Hepatocyte (in vitro differentiated cells): Measurements from ENCODE around the gene PID1. TPM values are rescaled to one million over a fixed set of nuclear protein-coding genes. Genes with fewer than 3 reads are reported as not detected.

Source experiments
- DNase-seq: peaks from one replicate; pipeline ENCODE4 v3.0.0-alpha.2; 2016; ENCODE audit warnings: low spot score
- H2AFZ ChIP-seq: fragments of 200-600 bp; sonication (generic); 2 replicates; pipeline ENCODE4 v1.6.0; 2016; ENCODE audit warnings: antibody characterized with exemption, mild to moderate bottlenecking
- H3K27ac ChIP-seq: fragments of 200-600 bp; sonication (generic); 2 replicates; pipeline ENCODE4 v1.5.1; 2016; ENCODE audit warnings: mild to moderate bottlenecking
- H3K27me3 ChIP-seq: fragments of 200-600 bp; sonication (generic); 2 replicates; pipeline ENCODE4 v1.6.1; 2016
- H3K36me3 ChIP-seq: fragments of 200-600 bp; sonication (generic); replicated peaks from 2 replicates; pipeline ENCODE4 v1.5.1; 2016; ENCODE audit warnings: low read depth; ENCODE audit not compliant: insufficient read depth
- H3K4me1 ChIP-seq: fragments of 200-600 bp; sonication (generic); 2 replicates; pipeline ENCODE4 v1.5.1; 2016; ENCODE audit warnings: mild to moderate bottlenecking, moderate library complexity; ENCODE audit not compliant: insufficient read depth
- H3K4me2 ChIP-seq: fragments of 200-600 bp; sonication (generic); 2 replicates; pipeline ENCODE4 v1.6.0; 2016
- H3K4me3 ChIP-seq: fragments of 200-600 bp; sonication (generic); 2 replicates; pipeline ENCODE4 v1.5.1; 2016; ENCODE audit warnings: mild to moderate bottlenecking
- H3K79me2 ChIP-seq: fragments of 200-600 bp; sonication (generic); 2 replicates; pipeline ENCODE4 v1.6.0; 2017; ENCODE audit warnings: mild to moderate bottlenecking
- H3K9me2 ChIP-seq: fragments of 200-600 bp; sonication (generic); replicated peaks from 2 replicates; pipeline ENCODE4 v1.6.0; 2017; ENCODE audit warnings: mild to moderate bottlenecking; ENCODE audit not compliant: insufficient read depth
- H3K9me3 ChIP-seq: fragments of 200-600 bp; sonication (generic); 2 replicates; pipeline ENCODE4 v1.5.1; 2016; ENCODE audit warnings: low read depth, mild to moderate bottlenecking
- H4K20me1 ChIP-seq: fragments of 200-600 bp; sonication (generic); 2 replicates; pipeline ENCODE4 v1.6.0; 2016; ENCODE audit warnings: mild to moderate bottlenecking; ENCODE audit not compliant: insufficient read depth, poor library complexity, severe bottlenecking
- EZH2 ChIP-seq: fragments of 200-600 bp; sonication (generic); IDR thresholded peaks from 2 replicates; pipeline ENCODE4 v1.6.1; 2016; ENCODE audit warnings: antibody characterized with exemption, mild to moderate bottlenecking, borderline replicate concordance
- EZH2phosphoT487 ChIP-seq: fragments of 200-600 bp; sonication (generic); IDR thresholded peaks from one replicate; pipeline ENCODE4 v1.6.1; 2018; ENCODE audit warnings: antibody characterized with exemption, mild to moderate bottlenecking, low read depth, moderate library complexity; ENCODE audit not compliant: unreplicated experiment, severe bottlenecking
- WGBS: methylation state at CpG from one replicate; pipeline ENCODE4 v1.1.6; 2016; ENCODE audit warnings: low lambda C conversion rate; ENCODE audit errors: missing lambda C conversion rate; 5-methylcytosine and 5-hydroxymethylcytosine counted together
- polyA plus RNA-seq: library from polyadenylated mRNA; unstranded; fragments of >200 nt; fragmentation: Nextera tagmentation; extraction: Ambion mirVana; gene quantifications from 2 replicates; pipeline ENCODE4 v1.2.1, GENCODE V29; 2016
- total RNA-seq: library from RNA; depleted of rRNA; stranded (reverse); fragments of >200 nt; gene quantifications from 2 replicates; pipeline ENCODE4 v1.2.3, GENCODE V29; 2014
- TF ChIP-seq, protein P1 (sequence below): fragments of 200-600 bp; sonication (generic); IDR thresholded peaks from 2 replicates; pipeline ENCODE4 v1.5.1; 2016; ENCODE audit warnings: antibody characterized with exemption, mild to moderate bottlenecking; ENCODE audit not compliant: poor library complexity

The PID1 gene
- total and polyA plus RNA-seq, 2 experiments from 2014 or later, result 26.7 to 31.1 TPM

DNA sequence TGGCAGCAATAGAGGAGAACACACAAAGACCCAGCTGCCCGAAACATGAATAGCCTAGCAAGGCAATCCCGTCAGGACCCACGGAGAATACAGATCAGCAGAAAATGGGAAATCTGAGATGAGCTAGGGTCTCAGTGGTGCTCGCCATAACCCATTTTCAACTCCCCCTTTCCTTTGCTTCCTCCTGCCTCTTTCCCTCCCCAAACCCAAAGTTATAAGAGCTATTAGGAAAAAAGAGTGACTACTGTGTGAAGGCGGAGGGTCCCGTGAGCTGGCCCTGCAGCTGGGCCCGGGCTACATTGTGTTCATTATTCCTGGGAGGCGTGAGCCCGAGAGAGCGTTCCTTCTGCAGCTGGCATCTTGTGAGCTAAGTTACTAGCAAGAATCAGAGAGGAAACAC, 118.4 kb downstream of the PID1 start:
- no peaks in the 10 kb centered on the region for H3K9me3 ChIP-seq
- no peak overlapping the region for H3K4me3 ChIP-seq
- no peak overlapping the region for H2AFZ ChIP-seq
- no peak for DNase-seq
- WGBS, result 91% methylated on average over 10 of the region's 10 CpGs
- no peaks in the 10 kb centered on the region for H3K36me3 ChIP-seq
- H4K20me1 ChIP-seq, result no peaks in the 10 kb centered on the region
- TF ChIP-seq, protein P1, sequence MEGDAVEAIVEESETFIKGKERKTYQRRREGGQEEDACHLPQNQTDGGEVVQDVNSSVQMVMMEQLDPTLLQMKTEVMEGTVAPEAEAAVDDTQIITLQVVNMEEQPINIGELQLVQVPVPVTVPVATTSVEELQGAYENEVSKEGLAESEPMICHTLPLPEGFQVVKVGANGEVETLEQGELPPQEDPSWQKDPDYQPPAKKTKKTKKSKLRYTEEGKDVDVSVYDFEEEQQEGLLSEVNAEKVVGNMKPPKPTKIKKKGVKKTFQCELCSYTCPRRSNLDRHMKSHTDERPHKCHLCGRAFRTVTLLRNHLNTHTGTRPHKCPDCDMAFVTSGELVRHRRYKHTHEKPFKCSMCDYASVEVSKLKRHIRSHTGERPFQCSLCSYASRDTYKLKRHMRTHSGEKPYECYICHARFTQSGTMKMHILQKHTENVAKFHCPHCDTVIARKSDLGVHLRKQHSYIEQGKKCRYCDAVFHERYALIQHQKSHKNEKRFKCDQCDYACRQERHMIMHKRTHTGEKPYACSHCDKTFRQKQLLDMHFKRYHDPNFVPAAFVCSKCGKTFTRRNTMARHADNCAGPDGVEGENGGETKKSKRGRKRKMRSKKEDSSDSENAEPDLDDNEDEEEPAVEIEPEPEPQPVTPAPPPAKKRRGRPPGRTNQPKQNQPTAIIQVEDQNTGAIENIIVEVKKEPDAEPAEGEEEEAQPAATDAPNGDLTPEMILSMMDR, result no peak
- no peak for TF ChIP-seq EZH2
- TF ChIP-seq EZH2phosphoT487, result no peak
- H3K4me1 ChIP-seq, result no peaks in the 10 kb centered on the region
- H3K9me2 ChIP-seq, result no peaks in the 10 kb centered on the region
- H3K27ac ChIP-seq, result no peak overlapping the region
- H3K27me3 ChIP-seq, result no peaks in the 10 kb centered on the region
- no peak overlapping the region for H3K4me2 ChIP-seq
- peaks cover under 1% of the 10 kb centered on the region for H3K79me2 ChIP-seq

GRCh38 chr2:229150317-229150716, 120.8 kb downstream of the PID1 start:
- Histone ChIP-seq H3K27me3 (no peaks in the 10 kb centered on the region), H3K36me3 (no peaks in the 10 kb centered on the region), H3K4me2 (no peak overlapping the region), H3K9me3 (no peaks in the 10 kb centered on the region), H4K20me1 (no peaks in the 10 kb centered on the region), H3K79me2 (no peaks in the 10 kb centered on the region), H3K4me3 (no peak overlapping the region), H3K27ac (no peak overlapping the region), H3K9me2 (no peaks in the 10 kb centered on the region), H3K4me1 (no peaks in the 10 kb centered on the region), H2AFZ (no peak overlapping the region)
- DNase-seq, result no peak
- TF ChIP-seq EZH2phosphoT487 (no peak), EZH2 (no peak)
- TF ChIP-seq, protein P1, result no peak
- WGBS, result 65% methylated on average over 4 of the region's 4 CpGs

DNA sequence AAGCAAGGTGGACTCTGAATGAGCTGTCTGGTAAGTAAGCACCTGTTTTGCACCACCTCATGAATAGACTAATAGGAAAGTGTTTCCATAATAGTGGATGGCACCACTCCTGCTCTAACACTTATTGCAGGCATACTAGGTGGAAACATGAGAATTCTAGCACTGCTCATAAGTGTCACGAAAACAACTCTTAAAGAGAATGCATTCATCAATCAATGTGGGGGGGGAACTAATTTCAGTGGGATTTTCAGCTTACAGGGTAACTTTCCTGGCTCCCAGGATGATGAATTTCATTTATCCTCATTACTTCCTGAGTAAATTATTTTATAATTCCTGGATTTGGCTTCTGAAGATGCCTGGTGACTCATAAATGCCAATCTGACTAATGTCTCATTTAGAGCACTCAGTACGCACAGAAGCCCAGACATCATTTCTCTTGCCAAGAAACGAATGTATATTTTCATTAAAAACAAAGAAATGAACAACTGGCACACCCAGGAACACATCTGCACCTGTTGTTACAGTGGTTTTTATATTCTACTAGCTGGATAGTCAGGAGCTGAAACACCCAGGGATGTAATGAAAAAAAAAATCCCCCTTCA, 129.6 kb downstream of the PID1 start:
- WGBS, result 82% methylated on average over 3 of the region's 3 CpGs
- H3K4me2 ChIP-seq, result no peak overlapping the region
- TF ChIP-seq, protein P1, result no peak
- TF ChIP-seq EZH2phosphoT487 (no peak), EZH2 (no peak)
- no peaks in the 10 kb centered on the region for H3K4me1 ChIP-seq
- no peaks in the 10 kb centered on the region for H3K36me3 ChIP-seq
- H3K27ac ChIP-seq, result no peak overlapping the region
- no peak overlapping the region for H2AFZ ChIP-seq
- H3K27me3 ChIP-seq, result no peaks in the 10 kb centered on the region
- H4K20me1 ChIP-seq, result no peaks in the 10 kb centered on the region
- no peaks in the 10 kb centered on the region for H3K79me2 ChIP-seq
- no peaks in the 10 kb centered on the region for H3K9me3 ChIP-seq
- no peak overlapping the region for H3K4me3 ChIP-seq
- no peaks in the 10 kb centered on the region for H3K9me2 ChIP-seq
- DNase-seq, result no peak
